PC-3 (cell line): ENCODE measurements around the gene PPM1F. TPM values are rescaled to one million over a fixed set of nuclear protein-coding genes. Genes with fewer than 3 reads are reported as not detected.

ENCODE experiments used
- ATAC-seq: fragments of 200-7000 bp; cut with Tn5 transposase; 2 replicates; pipeline ENCODE4 v1.9.1; 2020; ENCODE audit warnings: mild to moderate bottlenecking, moderate library complexity
- BruUV-seq: library from RNA; stranded (reverse); fragments of 400-500 nt; replicated peaks from 2 replicates; lab custom pipeline; 2021; lab: Mats Ljungman, UMichigan
- CTCF ChIA-PET: fragments of 300-600 bp; sonication (Branson Sonifier 250); formaldehyde crosslinking; loops from one replicate; lab custom pipeline; 2022; ENCODE audit warnings: antibody characterized with exemption; lab: Charles Lee
- POLR2A ChIA-PET: fragments of 300-600 bp; sonication (Branson Sonifier 250); formaldehyde crosslinking; loops from one replicate; lab custom pipeline; 2022; ENCODE audit warnings: antibody characterized with exemption; ENCODE audit not compliant: unreplicated experiment; lab: Charles Lee
- DNase-seq: peaks from one replicate; pipeline ENCODE4 v3.0.0-alpha.2; 2015
- H2AFZ ChIP-seq: fragments of 300-600 bp; sonication (generic); 2 replicates; pipeline ENCODE4 v1.6.0; 2016; ENCODE audit warnings: antibody characterized with exemption, low read length
- H3F3A ChIP-seq: fragments of 300-600 bp; sonication (generic); one replicate; pipeline ENCODE4 v1.6.0; 2017; ENCODE audit warnings: antibody characterized with exemption, low read length, control low read depth, mild to moderate bottlenecking; ENCODE audit not compliant: unreplicated experiment
- H3K27ac ChIP-seq: fragments of 300-600 bp; sonication (generic); 2 replicates; pipeline ENCODE4 v1.5.1; 2016; ENCODE audit warnings: mild to moderate bottlenecking, low read length
- H3K27me3 ChIP-seq: fragments of 300-600 bp; sonication (generic); 2 replicates; pipeline ENCODE4 v1.6.1; 2016; ENCODE audit warnings: low read length, mixed read lengths
- H3K36me3 ChIP-seq: fragments of 300-600 bp; sonication (generic); 2 replicates; pipeline ENCODE4 v1.6.1; 2016; ENCODE audit warnings: low read depth, mixed run types, low read length, mixed read lengths
- H3K4me1 ChIP-seq: fragments of 300-600 bp; sonication (generic); 2 replicates; pipeline ENCODE4 v1.5.1; 2016; ENCODE audit warnings: low read length; ENCODE audit not compliant: insufficient read depth
- H3K4me2 ChIP-seq: fragments of 300-600 bp; sonication (generic); 2 replicates; pipeline ENCODE4 v1.6.0; 2016; ENCODE audit warnings: low read length
- H3K4me3 ChIP-seq: fragments of 300-600 bp; sonication (generic); 2 replicates; pipeline ENCODE4 v1.5.1; 2016; ENCODE audit warnings: mild to moderate bottlenecking, low read length, mixed read lengths
- H3K79me2 ChIP-seq: fragments of 300-600 bp; sonication (generic); 2 replicates; pipeline ENCODE4 v1.6.1; 2017; ENCODE audit warnings: low read length, mixed read lengths
- H3K9ac ChIP-seq: fragments of 300-600 bp; sonication (generic); 2 replicates; pipeline ENCODE4 v1.6.0; 2016; ENCODE audit warnings: mild to moderate bottlenecking, low read length
- H3K9me2 ChIP-seq: fragments of 300-600 bp; sonication (generic); replicated peaks from 2 replicates; pipeline ENCODE4 v1.6.1; 2016; ENCODE audit warnings: mixed run types, low read length, mixed read lengths
- H3K9me3 ChIP-seq: fragments of 300-600 bp; sonication (generic); 2 replicates; pipeline ENCODE4 v1.6.1; 2016; ENCODE audit warnings: low read length, mixed read lengths
- H4K20me1 ChIP-seq: fragments of 300-600 bp; sonication (generic); 2 replicates; pipeline ENCODE4 v1.6.1; 2016; ENCODE audit warnings: low read length, mixed read lengths
- CTCF ChIP-seq: fragments of 300-600 bp; sonication (generic); conservative IDR thresholded peaks from 2 replicates; pipeline ENCODE4 v1.5.1; 2017; ENCODE audit warnings: antibody characterized with exemption, low read depth, mild to moderate bottlenecking, low read length
- EZH2 ChIP-seq: fragments of 300-600 bp; sonication (generic); IDR thresholded peaks from one replicate; pipeline ENCODE4 v1.6.1; 2017; ENCODE audit warnings: antibody characterized with exemption, mild to moderate bottlenecking, low read length; ENCODE audit not compliant: unreplicated experiment
- EZH2phosphoT487 ChIP-seq: fragments of 300-600 bp; sonication (generic); IDR thresholded peaks from 2 replicates; pipeline ENCODE4 v1.6.1; 2018; ENCODE audit warnings: mild to moderate bottlenecking, antibody characterized with exemption, low read length, borderline replicate concordance
- intact Hi-C: fragments of 100-400 bp; cut with micrococcal nuclease; formaldehyde crosslinking; loops from 2 replicates; pipeline ENCODE4 v1.9.0; 2023
- total RNA-seq: library from RNA; depleted of rRNA; stranded (reverse); fragments of >200 nt; gene quantifications from 2 replicates; pipeline ENCODE4 v1.2.3, GENCODE V29; 2014

The PPM1F gene
- total RNA-seq, 1 experiment from 2014 or later: 40.4 TPM

GRCh38 chr22:21921729-21922128, 30.9 kb downstream of the PPM1F start:
- POLR2A ChIA-PET: no interaction called here

GRCh38 chr22:21921184-21921721, 31.4 kb downstream of the PPM1F start:
- ATAC-seq (no peak), DNase-seq (no peak)
- Histone ChIP-seq H3K27me3 (no peaks in the 10 kb centered on the region), H2AFZ (no peak overlapping the region), H3K4me3 (no peak overlapping the region), H4K20me1 (no peaks in the 10 kb centered on the region), H3K9ac (no peak overlapping the region), H3K4me2 (no peak overlapping the region), H3K9me3 (no peaks in the 10 kb centered on the region), H3K79me2 (no peaks in the 10 kb centered on the region), H3K9me2 (no peaks in the 10 kb centered on the region), H3F3A (no peaks in the 10 kb centered on the region), H3K36me3 (no peaks in the 10 kb centered on the region), H3K27ac (no peak overlapping the region), H3K4me1 (no peaks in the 10 kb centered on the region)
- intact Hi-C loops: no loop called here
- ChIA-PET POLR2A (no interaction called here), CTCF (no interaction called here)
- BruUV-seq: no TSS peak
- TF ChIP-seq CTCF (no peak), EZH2phosphoT487 (no peak), EZH2 (no peak)

More at GRCh38 chr22:21921729-21922128, 30.9 kb downstream of the PPM1F start:
- TF ChIP-seq CTCF (no peak), EZH2phosphoT487 (no peak), EZH2 (no peak)
- no peaks in the 10 kb centered on the region for H3K9me2 ChIP-seq
- no peak overlapping the region for H3K4me3 ChIP-seq
- H3K79me2 ChIP-seq: no peaks in the 10 kb centered on the region
- no peak overlapping the region for H2AFZ ChIP-seq
- CTCF ChIA-PET: no interaction called here
- no peaks in the 10 kb centered on the region for H3K27me3 ChIP-seq
- no peak overlapping the region for H3K4me2 ChIP-seq
- no TSS peak for BruUV-seq
- no peak overlapping the region for H3K27ac ChIP-seq
- no peak overlapping the region for H3K9ac ChIP-seq
- no peaks in the 10 kb centered on the region for H3F3A ChIP-seq
- no peaks in the 10 kb centered on the region for H3K36me3 ChIP-seq
- no peak for ATAC-seq
- intact Hi-C loops: no loop called here
- H4K20me1 ChIP-seq: no peaks in the 10 kb centered on the region
- DNase-seq: no peak
- no peaks in the 10 kb centered on the region for H3K4me1 ChIP-seq
- H3K9me3 ChIP-seq: no peaks in the 10 kb centered on the region

GRCh38 chr22:21920341-21921183, 32.1 kb downstream of the PPM1F start:
- H3K27ac ChIP-seq: no peak overlapping the region
- TF ChIP-seq EZH2phosphoT487 (no peak), EZH2 (no peak), CTCF (no peak)
- H3K4me2 ChIP-seq: no peak overlapping the region
- H3K79me2 ChIP-seq: no peaks in the 10 kb centered on the region
- H3F3A ChIP-seq: no peaks in the 10 kb centered on the region
- no TSS peak for BruUV-seq
- H3K4me1 ChIP-seq: no peaks in the 10 kb centered on the region
- ChIA-PET CTCF (no interaction called here), POLR2A (no interaction called here)
- intact Hi-C loops: no loop called here
- DNase-seq (no peak), ATAC-seq (no peak)
- H3K36me3 ChIP-seq: no peaks in the 10 kb centered on the region
- H3K9ac ChIP-seq: no peak overlapping the region
- no peak overlapping the region for H3K4me3 ChIP-seq
- H3K9me3 ChIP-seq: no peaks in the 10 kb centered on the region
- H3K9me2 ChIP-seq: no peaks in the 10 kb centered on the region
- no peaks in the 10 kb centered on the region for H4K20me1 ChIP-seq
- H2AFZ ChIP-seq: no peak overlapping the region
- no peaks in the 10 kb centered on the region for H3K27me3 ChIP-seq
